Measurements from ENCODE around the gene BEND5. TPM values are rescaled to one million over a fixed set of nuclear protein-coding genes. Genes with fewer than 3 reads are reported as not detected.

BEND5 gene
- total RNA-seq, 1 donor: 0.72 TPM

DNA sequence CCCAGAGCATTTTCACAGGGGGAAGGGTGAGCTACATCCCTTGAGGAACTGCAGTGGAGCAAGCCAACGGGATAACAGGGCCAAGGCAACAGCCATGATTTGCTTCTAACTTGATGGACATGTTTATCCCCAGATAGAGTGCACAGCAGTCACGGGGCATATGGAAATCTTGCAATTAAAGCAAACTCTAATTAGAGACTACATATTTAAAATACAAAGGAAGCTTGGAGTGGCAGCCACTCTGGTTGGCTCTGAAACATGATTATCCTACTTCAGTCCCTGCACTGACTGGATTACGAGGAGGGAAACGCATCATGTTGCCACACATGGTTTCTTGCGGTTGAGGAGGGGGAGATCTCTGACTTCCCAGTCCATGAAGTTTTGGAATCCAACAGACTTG, 60.8 kb downstream of the BEND5 start:
- no peak overlapping the region for H3K4me2 ChIP-seq (ENCODE audit: insufficient read depth, low read length)
- TF ChIP-seq, protein P1, sequence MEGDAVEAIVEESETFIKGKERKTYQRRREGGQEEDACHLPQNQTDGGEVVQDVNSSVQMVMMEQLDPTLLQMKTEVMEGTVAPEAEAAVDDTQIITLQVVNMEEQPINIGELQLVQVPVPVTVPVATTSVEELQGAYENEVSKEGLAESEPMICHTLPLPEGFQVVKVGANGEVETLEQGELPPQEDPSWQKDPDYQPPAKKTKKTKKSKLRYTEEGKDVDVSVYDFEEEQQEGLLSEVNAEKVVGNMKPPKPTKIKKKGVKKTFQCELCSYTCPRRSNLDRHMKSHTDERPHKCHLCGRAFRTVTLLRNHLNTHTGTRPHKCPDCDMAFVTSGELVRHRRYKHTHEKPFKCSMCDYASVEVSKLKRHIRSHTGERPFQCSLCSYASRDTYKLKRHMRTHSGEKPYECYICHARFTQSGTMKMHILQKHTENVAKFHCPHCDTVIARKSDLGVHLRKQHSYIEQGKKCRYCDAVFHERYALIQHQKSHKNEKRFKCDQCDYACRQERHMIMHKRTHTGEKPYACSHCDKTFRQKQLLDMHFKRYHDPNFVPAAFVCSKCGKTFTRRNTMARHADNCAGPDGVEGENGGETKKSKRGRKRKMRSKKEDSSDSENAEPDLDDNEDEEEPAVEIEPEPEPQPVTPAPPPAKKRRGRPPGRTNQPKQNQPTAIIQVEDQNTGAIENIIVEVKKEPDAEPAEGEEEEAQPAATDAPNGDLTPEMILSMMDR (IDR thresholded peaks at IDR 0.05; ENCODE audit: extremely low read depth, low read depth, low read length): no peak
- H3K27ac ChIP-seq (ENCODE audit: low read depth, low read length): no peak overlapping the region
- no peak overlapping the region for H2AFZ ChIP-seq (ENCODE audit: low read length)
- H3K36me3 ChIP-seq (ENCODE audit: insufficient read depth, low read length): no peaks in the 10 kb centered on the region
- no peak overlapping the region for H3K4me3 ChIP-seq (ENCODE audit: insufficient read depth, low read length)
- DNase-seq (ENCODE audit: insufficient read length, low spot score, missing footprints): no peak
- no peaks in the 10 kb centered on the region for H3K79me2 ChIP-seq (ENCODE audit: insufficient read depth, low read length)
- H3K4me1 ChIP-seq (ENCODE audit: insufficient read depth, low read length): no peaks in the 10 kb centered on the region
- H3K9me3 ChIP-seq (ENCODE audit: low read depth, low read length): no peaks in the 10 kb centered on the region
- H3K27me3 ChIP-seq (ENCODE audit: insufficient read depth, low read length): no peaks in the 10 kb centered on the region
- H4K20me1 ChIP-seq (ENCODE audit: insufficient read depth, low read length): no peaks in the 10 kb centered on the region

DNA sequence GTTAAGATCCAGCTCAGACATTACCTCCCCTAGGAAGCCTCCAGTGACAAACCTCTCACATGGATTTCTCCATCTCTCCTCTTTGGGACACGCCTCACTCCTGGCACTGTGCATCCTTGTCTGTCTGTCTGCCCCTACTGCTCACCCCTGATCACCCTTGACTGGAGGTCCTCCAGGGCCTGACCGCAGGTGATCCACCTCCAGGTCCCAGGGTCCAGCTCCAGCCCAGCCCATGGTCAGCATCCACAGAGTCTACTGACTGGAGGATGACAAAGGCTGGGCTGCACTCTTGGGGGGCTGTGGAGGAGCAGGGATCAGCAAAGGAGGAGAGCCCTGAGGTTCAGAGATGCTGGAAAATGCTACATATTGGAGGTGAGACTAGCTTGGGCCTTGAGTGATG, 65.8 kb downstream of the BEND5 start:
- H3K4me1 ChIP-seq (ENCODE audit: insufficient read depth, low read length): no peaks in the 10 kb centered on the region
- H2AFZ ChIP-seq (ENCODE audit: low read length): no peak overlapping the region
- no peak overlapping the region for H3K27ac ChIP-seq (ENCODE audit: low read depth, low read length)
- DNase-seq (ENCODE audit: insufficient read length, low spot score, missing footprints): peak; percentile 53
- H3K36me3 ChIP-seq (ENCODE audit: insufficient read depth, low read length): no peaks in the 10 kb centered on the region
- no peaks in the 10 kb centered on the region for H3K9me3 ChIP-seq (ENCODE audit: low read depth, low read length)
- no peak overlapping the region for H3K4me3 ChIP-seq (ENCODE audit: insufficient read depth, low read length)
- TF ChIP-seq, protein P1 (IDR thresholded peaks at IDR 0.05; ENCODE audit: extremely low read depth, low read depth, low read length): no peak
- H3K79me2 ChIP-seq (ENCODE audit: insufficient read depth, low read length): no peaks in the 10 kb centered on the region
- no peaks in the 10 kb centered on the region for H3K27me3 ChIP-seq (ENCODE audit: insufficient read depth, low read length)
- no peak overlapping the region for H3K4me2 ChIP-seq (ENCODE audit: insufficient read depth, low read length)
- H4K20me1 ChIP-seq (ENCODE audit: insufficient read depth, low read length): no peaks in the 10 kb centered on the region

GRCh38 chr1:48710318-48710717, 66.4 kb downstream of the BEND5 start:
- no peak overlapping the region for H3K27ac ChIP-seq (ENCODE audit: low read depth, low read length)
- H3K27me3 ChIP-seq (ENCODE audit: insufficient read depth, low read length): no peaks in the 10 kb centered on the region
- no peaks in the 10 kb centered on the region for H3K79me2 ChIP-seq (ENCODE audit: insufficient read depth, low read length)

GRCh38 chr1:48704736-48705135, 72.0 kb downstream of the BEND5 start:
- Histone ChIP-seq H3K9me3 (ENCODE audit: low read depth, low read length) (no peaks in the 10 kb centered on the region), H3K79me2 (ENCODE audit: insufficient read depth, low read length) (no peaks in the 10 kb centered on the region), H3K4me3 (ENCODE audit: insufficient read depth, low read length) (no peak overlapping the region), H2AFZ (ENCODE audit: low read length) (no peak overlapping the region), H3K4me2 (ENCODE audit: insufficient read depth, low read length) (no peak overlapping the region), H4K20me1 (ENCODE audit: insufficient read depth, low read length) (no peaks in the 10 kb centered on the region), H3K36me3 (ENCODE audit: insufficient read depth, low read length) (no peaks in the 10 kb centered on the region), H3K4me1 (ENCODE audit: insufficient read depth, low read length) (no peaks in the 10 kb centered on the region), H3K27ac (ENCODE audit: low read depth, low read length) (no peak overlapping the region), H3K27me3 (ENCODE audit: insufficient read depth, low read length) (no peaks in the 10 kb centered on the region)
- no peak for DNase-seq (ENCODE audit: insufficient read length, low spot score, missing footprints)
- TF ChIP-seq, protein P1 (IDR thresholded peaks at IDR 0.05; ENCODE audit: extremely low read depth, low read depth, low read length): no peak

More at GRCh38 chr1:48710318-48710717, 66.4 kb downstream of the BEND5 start:
- H4K20me1 ChIP-seq (ENCODE audit: insufficient read depth, low read length): no peaks in the 10 kb centered on the region
- no peak overlapping the region for H3K4me3 ChIP-seq (ENCODE audit: insufficient read depth, low read length)
- DNase-seq (ENCODE audit: insufficient read length, low spot score, missing footprints): peak; percentile 31
- H3K4me1 ChIP-seq (ENCODE audit: insufficient read depth, low read length): no peaks in the 10 kb centered on the region
- TF ChIP-seq, protein P1 (IDR thresholded peaks at IDR 0.05; ENCODE audit: extremely low read depth, low read depth, low read length): no peak
- no peak overlapping the region for H2AFZ ChIP-seq (ENCODE audit: low read length)
- H3K9me3 ChIP-seq (ENCODE audit: low read depth, low read length): no peaks in the 10 kb centered on the region
- no peaks in the 10 kb centered on the region for H3K36me3 ChIP-seq (ENCODE audit: insufficient read depth, low read length)
- H3K4me2 ChIP-seq (ENCODE audit: insufficient read depth, low read length): no peak overlapping the region

All from osteoblast (primary cell).